ENCODE measurements around the gene ERICH3.

The ERICH3 gene

GRCh38 chr1:74637296-74637695, 36.3 kb downstream of the ERICH3 start:
- DNase-seq (ENCODE audit: low spot score) (no peak), ATAC-seq (ENCODE audit: low read depth) (no peak)
- H3K4me3 ChIP-seq (ENCODE audit: severe bottlenecking) = no peak overlapping the region
- H3K9me3 ChIP-seq (ENCODE audit: severe bottlenecking) = no peaks in the 10 kb centered on the region
- TF ChIP-seq CTCF (IDR thresholded peaks at IDR 0.05; ENCODE audit: poor library complexity, severe bottlenecking) = no peak
- H3K4me1 ChIP-seq (ENCODE audit: insufficient read depth, poor library complexity, severe bottlenecking) = no peaks in the 10 kb centered on the region
- H3K36me3 ChIP-seq (ENCODE audit: low read depth) = no peaks in the 10 kb centered on the region
- H3K27me3 ChIP-seq (ENCODE audit: insufficient read depth, poor library complexity, severe bottlenecking) = peaks cover 6% of the 10 kb centered on the region
- H3K27ac ChIP-seq (ENCODE audit: poor library complexity, severe bottlenecking) = no peak overlapping the region

GRCh38 chr1:74629283-74629682, 44.3 kb downstream of the ERICH3 start:
- Histone ChIP-seq H3K9me3 (ENCODE audit: severe bottlenecking) (no peaks in the 10 kb centered on the region), H3K4me3 (ENCODE audit: severe bottlenecking) (no peak overlapping the region), H3K27ac (ENCODE audit: poor library complexity, severe bottlenecking) (no peak overlapping the region), H3K4me1 (ENCODE audit: insufficient read depth, poor library complexity, severe bottlenecking) (no peaks in the 10 kb centered on the region), H3K36me3 (ENCODE audit: low read depth) (no peaks in the 10 kb centered on the region), H3K27me3 (ENCODE audit: insufficient read depth, poor library complexity, severe bottlenecking) (peaks cover 2% of the 10 kb centered on the region)
- no peak for TF ChIP-seq CTCF (IDR thresholded peaks at IDR 0.05; ENCODE audit: poor library complexity, severe bottlenecking)
- no peak for ATAC-seq (ENCODE audit: low read depth)
- no peak for DNase-seq (ENCODE audit: low spot score)

- Histone ChIP-seq H3K27ac (ENCODE audit: poor library complexity, severe bottlenecking) (no peak overlapping the region), H3K36me3 (ENCODE audit: low read depth) (no peaks in the 10 kb centered on the region), H3K9me3 (ENCODE audit: severe bottlenecking) (no peaks in the 10 kb centered on the region), H3K4me1 (ENCODE audit: insufficient read depth, poor library complexity, severe bottlenecking) (no peaks in the 10 kb centered on the region), H3K27me3 (ENCODE audit: insufficient read depth, poor library complexity, severe bottlenecking) (peaks cover 2% of the 10 kb centered on the region), H3K4me3 (ENCODE audit: severe bottlenecking) (no peak overlapping the region)
- ATAC-seq (ENCODE audit: low read depth) = no peak
- no peak for TF ChIP-seq CTCF (IDR thresholded peaks at IDR 0.05; ENCODE audit: poor library complexity, severe bottlenecking)
- DNase-seq (ENCODE audit: low spot score) = no peak
Observed at GRCh38 chr1:74623716-74624115, 49.9 kb downstream of the ERICH3 start.

- Histone ChIP-seq H3K27me3 (ENCODE audit: insufficient read depth, poor library complexity, severe bottlenecking) (peaks cover 2% of the 10 kb centered on the region), H3K9me3 (ENCODE audit: severe bottlenecking) (no peaks in the 10 kb centered on the region), H3K4me3 (ENCODE audit: severe bottlenecking) (no peak overlapping the region), H3K4me1 (ENCODE audit: insufficient read depth, poor library complexity, severe bottlenecking) (no peaks in the 10 kb centered on the region), H3K27ac (ENCODE audit: poor library complexity, severe bottlenecking) (no peak overlapping the region), H3K36me3 (ENCODE audit: low read depth) (no peaks in the 10 kb centered on the region)
- ATAC-seq (ENCODE audit: low read depth) (no peak), DNase-seq (ENCODE audit: low spot score) (no peak)
- no peak for TF ChIP-seq CTCF (IDR thresholded peaks at IDR 0.05; ENCODE audit: poor library complexity, severe bottlenecking)
Observed at GRCh38 chr1:74620242-74620641, 53.4 kb downstream of the ERICH3 start.

- no peaks in the 10 kb centered on the region for H3K9me3 ChIP-seq (ENCODE audit: severe bottlenecking)
- no peak overlapping the region for H3K27ac ChIP-seq (ENCODE audit: poor library complexity, severe bottlenecking)
- no peak for TF ChIP-seq CTCF (IDR thresholded peaks at IDR 0.05; ENCODE audit: poor library complexity, severe bottlenecking)
- no peaks in the 10 kb centered on the region for H3K4me1 ChIP-seq (ENCODE audit: insufficient read depth, poor library complexity, severe bottlenecking)
- peaks cover 2% of the 10 kb centered on the region for H3K27me3 ChIP-seq (ENCODE audit: insufficient read depth, poor library complexity, severe bottlenecking)
- ATAC-seq (ENCODE audit: low read depth) (no peak), DNase-seq (ENCODE audit: low spot score) (no peak)
- no peaks in the 10 kb centered on the region for H3K36me3 ChIP-seq (ENCODE audit: low read depth)
- no peak overlapping the region for H3K4me3 ChIP-seq (ENCODE audit: severe bottlenecking)
Observed at GRCh38 chr1:74618974-74619373, 54.6 kb downstream of the ERICH3 start.

All from RWPE2 (cell line).